K562 (cell line): ENCODE data around the gene ZNF575. TPM values are rescaled to one million over a fixed set of nuclear protein-coding genes. Genes with fewer than 3 reads are reported as not detected.

Experiments
- ADNP ChIP-seq: fragments of 200-800 bp; sonication (Bioruptor generic); IDR thresholded peaks from 2 replicates; pipeline ENCODE4 v1.6.1; 2016; ENCODE audit warnings: missing genetic modification characterization, missing compliant biosample characterization
- BMI1 ChIP-seq: fragments of 150-350 bp; IDR thresholded peaks from 2 replicates; pipeline ENCODE4 v1.6.1; 2014; ENCODE audit warnings: low read length
- CBX2 ChIP-seq: fragments of 200-600 bp; sonication (generic); IDR thresholded peaks from one replicate; pipeline ENCODE4 v1.6.1; 2012; ENCODE audit warnings: mild to moderate bottlenecking, low read length, inconsistent platforms; ENCODE audit not compliant: insufficient read depth, poor library complexity, severe bottlenecking
- DEAF1 ChIP-seq: fragments of 450-650 bp; formaldehyde crosslinking; IDR thresholded peaks from 2 replicates; pipeline ENCODE4 v1.4.0; 2020; ENCODE audit warnings: mild to moderate bottlenecking, moderate library complexity
- ETV1 ChIP-seq: fragments of 450-650 bp; conservative IDR thresholded peaks from 2 replicates; pipeline ENCODE4 v1.6.1; 2016; ENCODE audit warnings: missing genetic modification characterization, control low read depth, low read depth, missing compliant biosample characterization
- HINFP ChIP-seq: fragments of 450-650 bp; conservative IDR thresholded peaks from 2 replicates; pipeline ENCODE4 v1.6.1; 2016; ENCODE audit warnings: missing genetic modification characterization, low read depth, mild to moderate bottlenecking, control low read depth, missing compliant biosample characterization
- HNRNPH1 ChIP-seq: fragments of 200-400 bp; formaldehyde crosslinking; optimal IDR thresholded peaks from 2 replicates; pipeline ENCODE3; 2017; ENCODE audit warnings: low read depth, mild to moderate bottlenecking, low read length, moderate library complexity
- IFI16 ChIP-seq: fragments of 250-450 bp; sonication (Bioruptor Pico); IDR thresholded peaks from 2 replicates; pipeline ENCODE4 v2.1.2; 2022; ENCODE audit warnings: mild to moderate bottlenecking, inconsistent platforms
- MTF1 ChIP-seq: fragments of 250-450 bp; sonication (Bioruptor Pico); IDR thresholded peaks from 2 replicates; pipeline ENCODE4 v1.9.0; 2021; ENCODE audit warnings: moderate library complexity, mild to moderate bottlenecking, inconsistent platforms, borderline replicate concordance
- NONO ChIP-seq, 2 experiments: fragments of 200-400 bp in 1 of 2; fragments of 450-650 bp in 1 of 2; formaldehyde crosslinking in 1 of 2; IDR thresholded peaks; 2 replicates each; pipeline ENCODE4 v1.6.1; 2017; ENCODE audit warnings: low read depth in 2 of 2, mild to moderate bottlenecking in 2 of 2, moderate library complexity in 2 of 2, low read length in 1 of 2
- TAL1 ChIP-seq: fragments of 450-650 bp; IDR thresholded peaks from 2 replicates; pipeline ENCODE4 v1.6.1; 2016; ENCODE audit warnings: mild to moderate bottlenecking
- ZKSCAN8 ChIP-seq: fragments of 200-800 bp; sonication (Bioruptor generic); IDR thresholded peaks from 2 replicates; pipeline ENCODE4 v1.6.1; 2016; ENCODE audit warnings: missing genetic modification characterization, missing compliant biosample characterization
- ZNF12 ChIP-seq: sonication (generic); formaldehyde crosslinking; IDR thresholded peaks from 2 replicates; pipeline ENCODE4 v1.4.0; 2020; ENCODE audit warnings: mild to moderate bottlenecking, missing genetic modification reagents
- polyA plus RNA-seq, 8 experiments: library from polyadenylated mRNA; depleted of rRNA in 4 of 8; stranded (reverse) in 5 of 8; unstranded in 3 of 8; fragments of >200 nt; fragmentation: Nextera tagmentation in 2 of 8; fragmentation: Illumina TruSeq in 1 of 8; extraction: Ambion mirVana in 2 of 8; extraction: Trizol in 1 of 8; gene quantifications; 2 replicates each; pipeline versions ENCODE4 v1.2.1 to v1.2.3, GENCODE V29; 2011 to 2014; ENCODE audit warnings: inconsistent platforms in 1 of 8, missing spikeins in 1 of 8
- total RNA-seq, 7 experiments: library from RNA; depleted of rRNA in 6 of 7; stranded (reverse); fragments of >200 nt in 6 of 7; fragmentation: Illumina TruSeq in 2 of 7; extraction: Trizol in 2 of 7; gene quantifications; 2 replicates each; pipeline versions ENCODE4 v1.2.1 to v1.2.3, GENCODE V29; 2011 to 2021; ENCODE audit warnings: low replicate concordance in 1 of 7
- TF ChIP-seq, protein P1 (sequence below): conservative IDR thresholded peaks from 2 replicates; pipeline ENCODE4 v1.6.1; 2011; ENCODE audit warnings: low read depth, mild to moderate bottlenecking, low read length; ENCODE audit not compliant: control insufficient read depth

The ZNF575 gene
- total and polyA plus RNA-seq, 9 of the 15 experiments (the other 6 are each of a cell fraction or from before 2014, with no cell fraction given): 0.20 to 0.98 (median 0.32) TPM; not detected in 6

GRCh38 chr19:43561139-43561970 lies 28.4 kb downstream of the ZNF575 start (continued):
- TF ChIP-seq, protein P1, sequence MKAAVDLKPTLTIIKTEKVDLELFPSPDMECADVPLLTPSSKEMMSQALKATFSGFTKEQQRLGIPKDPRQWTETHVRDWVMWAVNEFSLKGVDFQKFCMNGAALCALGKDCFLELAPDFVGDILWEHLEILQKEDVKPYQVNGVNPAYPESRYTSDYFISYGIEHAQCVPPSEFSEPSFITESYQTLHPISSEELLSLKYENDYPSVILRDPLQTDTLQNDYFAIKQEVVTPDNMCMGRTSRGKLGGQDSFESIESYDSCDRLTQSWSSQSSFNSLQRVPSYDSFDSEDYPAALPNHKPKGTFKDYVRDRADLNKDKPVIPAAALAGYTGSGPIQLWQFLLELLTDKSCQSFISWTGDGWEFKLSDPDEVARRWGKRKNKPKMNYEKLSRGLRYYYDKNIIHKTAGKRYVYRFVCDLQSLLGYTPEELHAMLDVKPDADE: no peak
- TF ChIP-seq ETV1 (tag) (no peak), NONO (IDR thresholded peaks at IDR 0.05; ENCODE audit: low read depth in 2 of 2, low read length in 1 of 2) (no peak), ZNF12 (CRISPR knock-in tag) (no peak), ZKSCAN8 (CRISPR knock-in tag) (no peak), BMI1 (no peak), ADNP (peak; percentile 90), IFI16 (CRISPR knock-in tag) (no peak), CBX2 (no peak), MTF1 (no peak), TAL1 (0 out of 2 replicates have a peak, but pooled peaks have one; percentile 29), HINFP (tag) (no peak), HNRNPH1 (no peak), DEAF1 (no peak)
